ENCODE measurements around the gene DNAJC15.

DNA sequence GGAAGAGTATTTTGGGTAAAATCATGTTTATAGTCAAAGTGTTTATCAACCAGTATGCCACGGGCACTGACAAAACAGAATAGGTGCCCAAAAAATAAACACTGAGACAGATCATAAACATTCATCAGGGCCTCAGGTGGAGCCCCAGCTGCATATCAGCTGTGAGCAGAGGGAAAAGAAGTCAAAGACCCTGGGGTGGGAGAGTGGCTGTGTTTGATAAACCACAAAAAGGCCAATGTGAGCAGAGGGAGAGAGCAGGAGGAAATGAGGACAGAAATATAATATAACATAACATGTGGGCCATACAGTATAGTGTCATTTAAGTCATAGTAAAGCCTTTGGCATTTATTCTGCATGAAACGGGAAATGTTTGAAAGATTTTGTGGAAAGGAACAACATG is 21.4 kb upstream of the DNAJC15 start:
- TF ChIP-seq EZH2phosphoT487 (IDR thresholded peaks at IDR 0.05; ENCODE audit: insufficient read depth, low read depth) (no peak), EZH2 (IDR thresholded peaks at IDR 0.05; ENCODE audit: insufficient read depth, poor library complexity, severe bottlenecking) (no peak)

Data from GM23248 (cell line).